ENCODE data around the gene PDXK.

PDXK gene

DNA sequence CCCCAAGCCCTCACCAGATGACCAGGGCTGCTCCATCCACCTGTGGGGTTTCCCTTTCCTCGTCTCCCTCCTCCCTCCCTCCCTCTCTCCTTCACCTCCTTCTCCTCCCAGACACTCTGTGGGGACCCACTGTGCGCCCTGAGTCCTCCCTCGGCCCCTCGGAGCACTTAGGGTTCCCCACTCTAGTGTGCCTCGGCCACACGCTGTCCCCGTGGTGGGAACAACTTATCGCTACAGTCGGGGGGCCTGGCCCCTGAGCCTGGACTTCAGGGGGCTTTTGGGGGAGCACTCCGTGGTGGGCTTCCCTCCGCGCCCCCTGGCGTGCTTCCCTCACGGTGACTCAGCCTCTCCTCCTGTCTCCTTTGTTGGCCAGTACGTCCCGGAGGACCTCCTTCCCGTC lies 29.7 kb downstream of the PDXK start:
- no peak for DNase-seq (ENCODE audit: low spot score)
- TF ChIP-seq, protein P1, sequence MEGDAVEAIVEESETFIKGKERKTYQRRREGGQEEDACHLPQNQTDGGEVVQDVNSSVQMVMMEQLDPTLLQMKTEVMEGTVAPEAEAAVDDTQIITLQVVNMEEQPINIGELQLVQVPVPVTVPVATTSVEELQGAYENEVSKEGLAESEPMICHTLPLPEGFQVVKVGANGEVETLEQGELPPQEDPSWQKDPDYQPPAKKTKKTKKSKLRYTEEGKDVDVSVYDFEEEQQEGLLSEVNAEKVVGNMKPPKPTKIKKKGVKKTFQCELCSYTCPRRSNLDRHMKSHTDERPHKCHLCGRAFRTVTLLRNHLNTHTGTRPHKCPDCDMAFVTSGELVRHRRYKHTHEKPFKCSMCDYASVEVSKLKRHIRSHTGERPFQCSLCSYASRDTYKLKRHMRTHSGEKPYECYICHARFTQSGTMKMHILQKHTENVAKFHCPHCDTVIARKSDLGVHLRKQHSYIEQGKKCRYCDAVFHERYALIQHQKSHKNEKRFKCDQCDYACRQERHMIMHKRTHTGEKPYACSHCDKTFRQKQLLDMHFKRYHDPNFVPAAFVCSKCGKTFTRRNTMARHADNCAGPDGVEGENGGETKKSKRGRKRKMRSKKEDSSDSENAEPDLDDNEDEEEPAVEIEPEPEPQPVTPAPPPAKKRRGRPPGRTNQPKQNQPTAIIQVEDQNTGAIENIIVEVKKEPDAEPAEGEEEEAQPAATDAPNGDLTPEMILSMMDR (IDR thresholded peaks at IDR 0.05) = no peak
- Histone ChIP-seq H3K4me3 (no peak overlapping the region), H3K27ac (no peak overlapping the region)

DNA sequence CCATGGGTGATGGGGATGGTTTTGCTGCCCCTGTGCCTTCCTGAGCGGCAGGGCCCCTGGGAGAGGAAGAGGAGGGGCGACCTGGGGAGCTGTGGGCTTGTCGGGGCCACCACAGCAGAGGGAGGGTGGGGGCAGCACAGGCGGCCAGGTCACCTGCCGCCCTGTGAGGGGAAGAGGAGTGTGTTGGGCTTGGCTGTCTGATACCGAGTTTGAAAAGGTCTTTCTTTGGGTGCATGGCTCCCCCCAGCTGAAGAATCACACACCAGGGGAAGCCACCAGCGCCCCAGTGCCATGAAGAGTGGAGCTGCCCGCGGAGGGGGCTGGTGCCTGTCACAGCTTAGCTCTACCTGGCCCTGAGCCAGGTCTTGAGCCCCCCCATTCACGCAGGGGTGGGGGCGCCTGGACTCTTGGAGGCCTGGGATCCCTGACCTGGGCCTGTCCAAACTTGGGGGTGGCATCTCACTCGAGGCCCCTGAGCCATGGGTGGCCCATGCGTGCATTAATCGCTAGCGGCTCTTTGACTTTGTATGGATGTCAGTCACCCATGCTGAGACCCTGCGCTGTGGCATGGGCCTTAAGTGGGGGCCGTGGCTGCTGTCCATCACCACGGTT lies 30.8 kb downstream of the PDXK start:
- TF ChIP-seq, protein P1 (IDR thresholded peaks at IDR 0.05) = no peak
- Histone ChIP-seq H3K27ac (no peak overlapping the region), H3K4me3 (no peak overlapping the region)
- DNase-seq (ENCODE audit: low spot score) = no peak

- no peak for DNase-seq (ENCODE audit: low spot score)
- H3K4me3 ChIP-seq = no peak overlapping the region
- H3K27ac ChIP-seq = no peak overlapping the region
- TF ChIP-seq, protein P1 (IDR thresholded peaks at IDR 0.05) = no peak
Measured at GRCh38 chr21:43750339-43751033, 31.6 kb downstream of the PDXK start.

DNA sequence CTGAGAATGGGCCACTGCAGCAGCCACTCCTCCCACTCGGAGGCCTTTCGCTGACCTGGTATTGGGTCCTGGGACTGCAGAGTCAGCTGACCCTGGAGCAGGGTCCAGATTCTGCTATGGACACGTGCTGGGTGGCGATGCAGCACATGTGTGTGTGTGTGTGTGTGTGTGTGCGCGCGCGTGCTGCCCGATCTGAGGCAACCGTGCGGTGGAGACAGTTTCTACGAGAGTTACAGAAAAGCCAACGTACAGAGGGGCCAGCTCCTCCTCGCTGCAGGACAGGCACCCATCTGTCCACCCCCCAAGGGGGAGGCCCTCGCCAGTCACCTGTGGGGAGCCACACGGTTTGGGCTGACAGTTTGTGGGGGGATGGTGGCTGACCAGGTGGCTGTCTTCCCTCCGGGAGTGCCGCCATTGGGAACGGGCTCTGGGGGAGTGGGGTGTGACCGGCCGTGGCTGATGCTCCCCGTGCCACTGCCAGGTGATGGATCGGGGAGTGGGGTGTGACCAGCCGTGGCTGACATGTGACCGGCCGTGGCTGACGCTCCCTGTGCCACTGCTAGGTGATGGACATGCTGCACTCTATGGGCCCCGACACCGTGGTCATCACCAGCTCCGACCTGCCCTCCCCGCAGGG lies 33.1 kb downstream of the PDXK start:
- no peak overlapping the region for H3K4me3 ChIP-seq
- H3K27ac ChIP-seq = no peak overlapping the region
- TF ChIP-seq, protein P1 (IDR thresholded peaks at IDR 0.05) = no peak
- DNase-seq (ENCODE audit: low spot score) = no peak

DNA sequence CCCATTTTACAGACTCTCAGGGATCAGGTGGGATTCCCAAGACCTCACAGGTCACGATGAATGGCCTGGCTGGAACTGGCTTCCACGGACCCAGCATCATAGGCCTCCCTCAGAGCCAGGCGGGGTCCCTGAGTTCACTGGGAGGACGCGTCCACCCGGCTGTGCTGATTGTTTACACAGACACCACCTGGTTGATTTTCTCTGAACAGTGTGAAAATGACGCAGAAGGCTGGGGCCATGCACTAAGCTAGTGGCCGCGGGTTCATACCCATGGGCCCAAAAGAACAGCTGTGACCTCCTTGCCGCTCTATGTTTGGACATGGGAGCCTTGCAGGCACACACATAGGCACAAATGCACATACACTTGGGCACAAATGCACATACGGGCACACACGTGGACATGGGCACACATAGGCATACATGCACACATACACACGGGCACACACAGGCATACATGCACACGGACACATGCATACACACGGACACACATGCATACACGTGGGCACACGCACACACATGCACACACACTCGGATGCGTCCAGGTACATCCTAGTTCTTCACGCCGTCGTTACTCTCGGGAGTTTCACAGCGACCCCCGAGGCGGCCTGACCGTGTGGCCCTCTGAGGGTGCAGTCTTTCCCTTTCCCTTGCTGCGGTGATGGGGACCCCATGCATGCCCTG lies 34.0 kb downstream of the PDXK start:
- H3K4me3 ChIP-seq = no peak overlapping the region
- TF ChIP-seq, protein P1 (IDR thresholded peaks at IDR 0.05) = no peak
- DNase-seq (ENCODE audit: low spot score) = no peak
- no peak overlapping the region for H3K27ac ChIP-seq

DNA sequence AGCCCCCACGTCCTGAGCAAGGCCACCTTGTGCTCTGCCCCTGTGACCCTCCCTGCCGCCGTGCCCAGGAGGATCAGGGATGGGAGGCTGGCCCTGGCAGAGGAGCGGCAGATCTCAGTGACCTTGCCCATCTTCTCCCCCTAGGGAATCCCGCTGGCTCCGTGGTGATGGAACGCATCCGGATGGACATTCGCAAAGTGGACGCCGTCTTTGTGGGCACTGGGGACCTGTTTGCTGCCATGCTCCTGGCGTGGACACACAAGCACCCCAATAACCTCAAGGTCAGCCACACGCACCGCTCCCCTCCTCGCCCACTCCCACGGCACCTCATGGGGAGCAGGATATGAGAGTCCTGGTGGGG lies 34.5 kb downstream of the PDXK start:
- no peak for DNase-seq (ENCODE audit: low spot score)
- TF ChIP-seq, protein P1 (IDR thresholded peaks at IDR 0.05) = no peak
- no peak overlapping the region for H3K4me3 ChIP-seq
- no peak overlapping the region for H3K27ac ChIP-seq
